NCI-H748 (cell line): Measurements from ENCODE around the gene XYLT1.

Experiments
- DNase-seq: peaks from one replicate; lab custom pipeline; 2025; ENCODE audit not compliant: unreplicated experiment; lab: John Stamatoyannopoulos, UW

The XYLT1 gene

DNA sequence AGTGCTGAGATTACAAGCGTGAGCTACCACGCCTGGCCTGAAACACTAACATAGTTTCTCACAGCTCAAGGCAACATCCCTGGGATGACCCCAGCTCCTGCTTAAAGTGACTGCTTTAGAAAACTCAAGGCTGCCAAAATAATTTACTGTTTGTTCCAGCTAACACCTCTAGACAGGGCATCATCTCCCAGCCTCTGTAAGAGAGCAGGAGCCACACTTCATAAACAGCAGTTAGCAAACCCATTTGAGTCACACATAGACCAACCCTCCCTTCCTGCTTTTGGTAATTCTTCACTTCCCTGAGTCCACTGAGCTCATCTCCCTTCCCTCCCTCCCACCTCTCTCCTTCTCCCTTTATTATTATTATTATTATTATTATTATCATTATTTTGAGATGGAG lies 201.3 kb downstream of the XYLT1 start:
- DNase-seq: no peak

DNA sequence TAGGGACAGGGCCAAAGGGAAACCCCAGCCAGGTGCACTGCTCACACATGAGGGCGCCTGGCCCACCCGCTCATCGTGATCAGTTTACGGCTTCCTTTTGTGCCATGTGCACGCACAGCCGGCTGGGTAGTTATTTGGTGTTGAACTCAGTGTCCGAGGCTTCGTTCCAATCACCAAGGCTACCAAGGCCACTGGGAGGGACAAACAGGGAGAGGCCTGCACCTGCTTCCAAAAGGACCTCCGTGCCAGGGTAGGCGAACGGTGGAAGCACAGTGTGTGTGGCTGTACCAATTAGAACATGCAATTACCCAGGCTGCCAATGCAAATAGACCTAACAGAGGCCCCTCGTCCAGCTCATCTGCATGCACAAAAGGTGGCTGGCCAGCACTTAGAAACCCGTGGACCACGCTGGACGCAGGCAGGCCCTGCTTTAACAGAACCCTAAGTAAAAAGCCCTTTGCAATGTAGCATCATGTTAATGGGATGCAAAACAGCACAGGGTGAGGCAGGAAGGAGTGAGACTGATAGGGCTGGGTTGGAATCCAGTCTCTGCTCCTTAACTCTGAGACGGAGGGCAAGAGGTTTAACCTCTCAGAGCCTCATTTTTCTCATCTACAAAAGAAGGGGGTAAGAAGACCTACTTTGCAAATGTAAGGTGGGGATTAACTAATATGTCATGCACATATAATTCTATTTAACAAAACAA lies 204.0 kb downstream of the XYLT1 start:
- DNase-seq: peak; percentile 90

DNA sequence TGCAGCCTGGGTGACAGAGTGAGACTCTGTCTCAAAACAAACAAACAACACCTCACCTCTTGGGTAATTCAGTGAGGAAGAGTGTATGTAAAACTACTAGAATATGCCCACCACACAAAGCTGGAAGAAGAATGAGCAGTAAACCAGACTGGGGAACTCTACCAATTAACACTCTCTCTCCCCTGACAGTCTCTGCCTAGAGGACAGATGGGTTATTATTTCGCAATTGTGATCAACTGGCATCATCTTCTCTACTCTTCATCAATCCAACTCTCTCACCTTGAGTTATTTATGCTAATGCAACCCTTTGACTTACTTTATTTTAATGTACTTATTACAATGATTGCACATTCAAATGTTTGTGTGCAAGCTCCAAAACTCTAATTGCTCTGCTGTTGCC lies 205.6 kb downstream of the XYLT1 start:
- DNase-seq: no peak

DNA sequence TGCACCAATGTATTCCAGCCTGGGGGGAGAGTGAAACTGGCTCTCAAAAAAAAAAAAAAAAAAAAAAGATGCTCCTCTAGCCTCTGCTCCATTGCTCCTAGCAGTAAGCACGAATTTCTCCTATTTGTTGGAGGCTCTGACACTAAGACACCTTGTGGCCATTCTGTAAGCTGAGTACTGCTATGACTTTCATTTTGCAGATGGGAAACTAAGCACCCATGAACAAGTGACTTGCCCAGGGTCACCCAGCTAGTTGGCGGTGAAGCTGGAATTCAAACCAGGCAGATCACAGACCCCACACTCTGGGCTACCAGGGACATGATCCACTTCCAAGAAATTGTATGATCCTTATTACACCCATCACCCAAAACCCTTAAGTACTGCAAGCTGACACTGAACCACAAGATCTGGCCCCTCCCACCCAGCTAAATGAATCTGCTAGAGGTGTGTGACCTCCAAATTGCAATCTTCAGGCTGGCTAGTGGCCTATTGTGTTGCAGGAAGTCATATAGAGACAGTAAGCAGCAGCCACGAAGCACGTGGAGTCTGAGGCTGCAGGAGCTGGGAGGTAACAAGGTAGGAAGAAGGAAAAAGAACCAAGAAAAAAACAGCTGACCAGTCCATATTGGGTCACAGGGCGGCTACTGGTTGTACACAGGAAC lies 209.4 kb downstream of the XYLT1 start:
- DNase-seq: no peak

DNA sequence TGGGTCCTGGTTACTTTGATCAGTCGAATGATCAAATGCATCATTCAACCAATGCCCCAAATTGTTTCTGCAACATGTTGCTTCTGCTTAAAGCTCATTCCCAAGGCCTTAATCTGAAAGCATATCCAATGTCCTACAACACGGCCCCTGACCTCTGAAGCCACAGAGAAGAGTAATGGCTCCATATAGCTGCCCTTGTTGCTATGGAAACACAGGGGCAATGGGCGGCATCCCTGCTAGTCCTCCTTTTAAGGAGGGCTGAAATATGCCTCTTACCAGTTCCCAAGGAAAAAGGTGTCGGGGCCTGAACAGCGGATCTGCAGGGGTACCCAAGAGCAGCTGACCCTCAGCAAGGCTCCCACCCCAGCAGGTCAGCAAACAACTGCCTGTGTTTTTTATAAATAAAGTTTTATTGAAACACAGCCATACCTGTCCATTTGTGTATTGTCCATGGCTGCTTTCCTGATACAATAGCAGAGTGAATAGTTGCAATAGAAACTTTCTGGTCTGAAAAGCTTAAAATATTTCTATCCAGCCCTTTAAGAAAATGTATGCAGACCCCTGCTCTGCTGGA lies 210.4 kb downstream of the XYLT1 start:
- DNase-seq: no peak

DNA sequence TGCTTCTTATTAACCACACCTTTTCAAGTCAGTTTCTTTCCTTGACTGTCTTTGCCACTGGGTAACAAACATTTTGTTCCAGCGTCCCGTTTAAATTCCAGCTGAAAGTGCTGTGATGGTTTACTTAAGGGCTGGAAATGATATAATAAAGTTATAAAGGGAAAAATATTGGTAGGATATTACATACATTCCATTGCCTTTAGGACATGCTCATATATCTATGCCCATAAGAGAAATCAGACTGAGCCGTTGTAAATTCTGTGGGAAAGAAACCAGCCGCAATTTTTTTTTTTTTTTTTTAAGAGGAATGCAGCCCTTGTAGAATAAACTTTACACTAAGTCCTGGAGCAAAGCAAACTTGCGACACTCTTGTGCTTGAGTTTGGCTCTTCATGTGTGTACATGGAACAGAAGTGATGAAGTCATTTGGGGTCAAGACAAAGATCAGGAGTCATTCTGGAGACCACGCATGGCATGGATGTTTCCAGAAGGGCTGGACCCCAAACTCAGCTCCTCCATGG lies 210.9 kb downstream of the XYLT1 start:
- DNase-seq: no peak

DNA sequence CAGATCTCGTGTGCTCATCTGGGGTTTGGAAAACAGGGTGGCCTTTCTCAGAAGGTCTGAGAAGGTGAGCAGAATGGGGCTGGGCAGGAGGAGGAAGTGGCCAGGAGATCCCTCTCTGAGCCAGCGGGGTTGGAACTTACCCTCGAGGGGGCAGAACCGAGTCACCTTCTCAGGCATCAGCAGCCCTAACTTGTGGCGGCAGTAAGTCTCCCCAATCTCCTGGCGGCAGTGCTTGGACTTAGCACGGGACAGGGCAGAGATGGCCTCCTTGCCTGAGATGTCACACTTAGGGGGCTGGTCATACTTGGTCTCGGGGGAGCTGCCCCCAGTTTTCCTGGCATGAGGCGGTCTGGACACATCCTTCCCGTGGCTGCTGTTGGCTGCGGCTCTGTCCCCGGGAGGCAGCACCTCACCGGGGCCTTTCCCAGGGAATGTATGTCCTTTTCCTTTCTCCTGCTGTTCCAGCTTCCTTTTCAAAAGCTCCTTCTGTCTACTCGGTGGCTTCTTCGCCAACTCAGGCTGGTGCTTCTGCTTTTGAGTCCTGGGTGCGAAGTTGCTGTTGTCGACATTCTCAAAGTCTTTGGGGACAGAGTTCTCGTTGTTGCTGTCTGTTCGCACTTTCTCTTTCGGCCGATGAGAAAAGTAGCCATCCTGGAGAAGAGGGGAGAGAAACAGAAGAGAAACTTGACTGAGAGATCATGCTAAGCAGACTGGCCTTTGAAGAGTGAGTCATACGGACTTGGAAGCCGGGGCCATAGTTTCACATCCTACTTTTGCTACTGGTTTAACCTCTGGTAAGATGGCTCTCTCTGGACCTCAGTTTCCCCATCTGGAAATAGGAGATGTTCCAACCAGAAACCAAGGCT lies 211.7 kb downstream of the XYLT1 start:
- no peak for DNase-seq

DNA sequence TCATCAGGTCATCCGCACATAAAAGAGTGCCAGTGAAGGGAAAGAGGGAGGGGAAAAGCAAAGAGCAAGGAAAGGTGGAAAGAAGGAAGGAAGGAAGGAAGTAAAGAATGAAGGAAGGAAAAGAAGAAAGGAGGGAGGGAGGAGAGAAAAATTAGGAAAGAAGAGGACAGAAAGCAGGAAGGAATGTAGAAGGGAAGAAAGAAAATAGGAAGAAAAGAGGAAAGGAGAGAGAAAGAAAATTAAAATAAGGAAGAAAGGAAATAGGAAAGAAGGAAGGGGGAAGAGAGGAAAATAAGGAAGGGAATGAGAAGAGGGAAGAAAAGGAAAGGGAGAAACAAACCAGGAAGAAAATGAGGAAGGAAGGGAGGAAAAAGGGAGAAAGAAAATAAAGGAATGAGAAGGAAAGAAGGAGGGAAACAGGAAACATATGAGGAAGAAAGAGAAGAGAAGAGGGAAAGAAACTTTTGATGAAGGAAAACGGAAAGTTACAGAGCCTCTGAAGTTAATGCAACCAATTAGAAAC lies 212.6 kb downstream of the XYLT1 start:
- DNase-seq: no peak

DNA sequence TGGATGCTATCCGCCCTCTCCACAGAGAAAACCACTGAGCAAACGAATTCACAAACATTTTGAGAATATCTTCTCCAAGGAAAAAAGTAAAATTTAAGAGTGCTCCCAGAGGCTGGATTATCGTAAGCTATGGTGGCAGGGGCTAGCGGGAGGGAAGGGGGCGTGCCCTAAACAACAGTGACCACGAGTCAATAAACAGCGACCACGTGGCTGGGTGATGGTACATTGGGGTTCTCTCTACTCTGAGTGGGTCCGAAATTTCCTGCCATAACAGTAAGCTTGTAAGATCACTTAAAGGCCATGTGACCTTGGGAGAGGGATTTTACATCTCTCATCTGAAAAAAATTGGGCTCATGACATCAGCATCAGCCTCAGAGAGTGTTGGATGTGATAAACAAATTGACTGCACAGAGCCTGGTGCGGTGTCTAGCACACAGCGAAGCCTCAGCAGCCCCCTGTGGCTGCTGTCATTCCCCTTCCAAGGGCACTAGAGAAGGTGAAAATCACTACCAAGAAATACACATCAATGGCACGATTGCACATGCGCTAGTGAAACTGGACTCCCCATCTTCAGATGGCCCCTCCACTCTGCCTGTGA lies 213.2 kb downstream of the XYLT1 start:
- no peak for DNase-seq

DNA sequence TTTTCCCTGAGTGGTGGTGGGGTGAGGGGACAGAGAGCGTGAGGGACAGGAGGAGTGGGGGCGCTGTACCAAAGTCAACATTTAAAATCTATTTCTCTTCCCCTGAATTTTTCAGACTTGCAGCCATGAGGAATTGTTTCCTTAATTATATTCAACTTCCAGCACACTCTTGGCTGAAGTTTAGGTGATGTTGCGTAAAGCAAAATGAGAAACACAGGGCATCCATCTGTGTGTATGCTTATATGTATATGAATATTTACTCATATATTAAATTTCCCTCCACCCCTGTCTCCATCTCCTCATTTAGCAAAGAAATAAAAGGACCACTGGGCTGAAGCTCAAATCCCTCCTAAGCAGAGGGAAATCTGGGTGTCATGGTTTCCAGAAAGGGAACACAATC lies 218.1 kb downstream of the XYLT1 start:
- DNase-seq: no peak

DNA sequence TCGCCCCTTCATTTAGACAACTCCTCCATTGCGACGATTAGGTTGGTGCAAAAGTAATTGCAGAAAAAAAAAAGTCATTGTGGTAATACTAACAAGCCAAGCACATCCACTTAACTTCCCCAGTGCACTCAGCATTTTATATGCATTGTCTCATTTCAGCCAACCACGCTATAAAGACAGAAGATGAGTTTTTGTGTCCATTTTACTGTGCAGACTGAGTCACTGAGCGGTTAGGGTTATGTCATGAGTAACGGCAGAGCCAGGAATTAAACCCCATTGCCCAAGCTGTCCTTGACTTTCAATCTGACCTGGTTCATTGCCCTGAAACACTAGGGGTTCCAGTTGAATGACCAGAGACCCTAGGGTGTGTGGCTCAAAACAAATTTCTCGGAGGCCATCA lies 218.7 kb downstream of the XYLT1 start:
- DNase-seq: no peak

DNA sequence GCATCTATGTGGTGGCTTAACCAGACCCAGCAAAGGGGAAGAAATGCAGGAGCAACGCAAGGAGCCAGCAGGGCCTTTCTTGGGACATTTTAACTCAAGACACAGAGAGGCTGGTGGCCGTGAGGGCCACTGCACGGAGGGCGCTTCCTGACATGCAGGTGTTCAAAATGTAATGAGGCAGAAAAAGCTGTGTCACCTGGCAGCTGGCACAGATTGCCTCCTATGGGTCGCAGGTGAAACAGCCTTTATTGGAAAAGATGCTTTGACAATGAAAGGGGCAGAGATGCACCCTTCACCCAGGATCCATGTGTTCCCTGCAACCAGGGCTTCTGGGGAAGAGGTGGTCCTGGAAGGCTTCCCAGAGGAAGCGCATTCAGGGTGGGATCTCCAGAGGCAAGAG lies 219.3 kb downstream of the XYLT1 start:
- peak; percentile 24 for DNase-seq

DNA sequence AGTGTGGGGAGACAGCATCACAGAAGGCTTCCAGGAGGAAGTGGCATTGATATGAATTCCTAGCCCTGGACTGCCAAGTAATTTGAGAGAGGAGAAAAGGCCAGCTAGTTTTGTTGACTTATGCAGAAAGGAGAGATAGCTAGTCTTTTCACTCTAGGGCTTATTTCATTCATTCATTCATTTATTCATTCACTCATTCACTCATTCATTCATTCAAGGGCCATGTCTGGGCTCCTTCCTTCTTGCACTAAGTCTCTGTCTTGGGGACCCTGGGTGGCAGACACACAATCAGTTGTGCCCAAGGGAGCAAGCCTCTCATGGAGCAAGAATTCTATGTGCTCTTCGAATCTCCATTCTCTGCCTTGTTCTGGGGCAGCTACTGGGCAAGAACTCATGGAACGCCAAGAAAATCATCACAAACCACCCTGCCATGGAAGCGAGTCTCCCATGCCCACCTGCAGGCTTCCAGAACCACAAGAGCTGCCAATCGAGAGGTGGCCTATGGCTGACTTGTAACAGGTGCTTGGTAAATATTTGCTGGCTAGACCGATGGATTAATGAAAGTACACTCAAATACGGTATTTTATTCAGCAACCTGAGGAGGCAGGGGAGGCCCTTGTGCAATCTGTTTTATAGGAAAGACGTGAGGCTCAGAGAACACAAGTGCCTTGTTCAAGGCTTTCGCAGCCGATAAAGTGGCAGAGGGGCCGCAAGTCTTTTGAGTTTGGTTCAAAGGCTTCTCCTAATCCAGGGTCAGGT lies 223.6 kb downstream of the XYLT1 start:
- DNase-seq: no peak

DNA sequence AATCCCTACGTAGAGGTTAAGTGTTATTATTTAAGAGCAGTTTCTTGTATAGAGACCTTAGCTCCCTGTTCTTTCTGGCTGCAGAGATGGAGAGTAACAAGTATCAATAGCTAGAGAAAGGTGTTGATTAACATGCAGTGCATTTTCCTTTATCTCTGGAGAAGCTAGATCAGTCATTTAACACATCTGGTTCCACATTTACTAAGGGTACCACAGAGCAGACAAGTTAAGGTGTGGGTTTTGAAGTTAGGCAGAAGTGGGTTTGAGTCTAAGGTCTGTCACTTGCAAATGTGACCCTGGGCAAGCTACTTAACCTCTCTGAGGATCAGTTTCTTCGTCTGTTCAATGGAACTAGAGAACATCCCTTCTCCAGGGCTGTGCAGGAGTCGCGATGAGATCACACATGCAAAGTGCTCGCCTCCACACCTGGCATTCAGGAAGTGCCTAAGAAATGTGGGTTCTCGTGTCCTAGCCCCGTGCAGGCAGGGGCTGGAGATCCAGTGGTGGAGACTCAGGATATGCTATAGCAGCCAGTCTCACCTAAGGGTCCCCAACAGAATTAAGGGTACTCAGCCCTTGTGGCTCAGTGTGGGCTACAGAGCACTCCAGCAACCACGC lies 224.4 kb downstream of the XYLT1 start:
- no peak for DNase-seq

DNA sequence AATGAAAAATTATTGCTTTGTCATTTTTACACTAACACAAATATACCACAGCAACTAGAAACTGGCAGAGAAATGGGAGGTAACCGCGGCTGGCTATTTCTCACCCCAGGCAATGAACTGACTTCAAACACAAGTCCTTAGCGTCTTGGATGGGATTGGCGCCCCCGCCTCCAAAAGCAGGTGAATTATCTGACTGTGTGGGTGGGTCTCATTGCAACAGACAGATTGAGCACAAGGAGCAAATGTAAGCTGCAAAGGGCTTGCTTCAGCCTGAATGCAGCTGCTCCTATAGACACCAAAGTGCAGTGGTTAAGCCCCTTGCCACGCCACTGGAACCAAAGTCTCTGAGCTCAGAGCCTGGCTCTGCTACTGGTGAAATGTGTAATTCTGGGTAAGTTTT lies 225.0 kb downstream of the XYLT1 start:
- DNase-seq: no peak

DNA sequence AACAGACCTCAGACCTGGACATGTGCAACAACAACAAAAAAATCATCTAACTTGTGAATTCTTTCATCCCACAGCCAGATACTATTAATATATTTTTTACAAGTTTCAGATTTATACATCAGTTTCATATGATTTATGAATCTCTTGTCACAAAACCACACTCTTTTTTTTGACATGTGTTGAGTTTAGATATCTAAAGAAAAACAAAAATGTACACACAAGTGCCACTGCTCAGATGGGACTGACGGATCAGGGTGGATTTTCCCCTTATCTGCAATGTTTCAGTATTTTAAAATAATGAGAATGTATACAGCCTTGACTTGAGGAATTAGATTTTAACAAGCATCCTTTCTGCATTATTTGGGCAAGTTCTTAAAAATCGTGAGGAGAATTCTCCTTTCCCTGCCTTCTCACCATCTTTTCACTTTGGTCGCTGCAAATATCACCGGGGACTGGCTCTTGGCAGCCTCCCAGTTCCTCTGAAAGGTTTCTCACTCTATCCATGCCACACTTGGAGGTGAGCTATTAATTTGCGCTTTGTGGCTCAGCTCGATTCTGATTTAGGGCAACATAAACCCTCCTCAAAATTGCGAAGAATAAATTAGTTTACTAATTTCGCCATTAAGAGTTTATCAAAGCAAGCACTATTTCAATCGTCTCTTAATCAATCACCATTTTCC lies 225.7 kb downstream of the XYLT1 start:
- no peak for DNase-seq

DNA sequence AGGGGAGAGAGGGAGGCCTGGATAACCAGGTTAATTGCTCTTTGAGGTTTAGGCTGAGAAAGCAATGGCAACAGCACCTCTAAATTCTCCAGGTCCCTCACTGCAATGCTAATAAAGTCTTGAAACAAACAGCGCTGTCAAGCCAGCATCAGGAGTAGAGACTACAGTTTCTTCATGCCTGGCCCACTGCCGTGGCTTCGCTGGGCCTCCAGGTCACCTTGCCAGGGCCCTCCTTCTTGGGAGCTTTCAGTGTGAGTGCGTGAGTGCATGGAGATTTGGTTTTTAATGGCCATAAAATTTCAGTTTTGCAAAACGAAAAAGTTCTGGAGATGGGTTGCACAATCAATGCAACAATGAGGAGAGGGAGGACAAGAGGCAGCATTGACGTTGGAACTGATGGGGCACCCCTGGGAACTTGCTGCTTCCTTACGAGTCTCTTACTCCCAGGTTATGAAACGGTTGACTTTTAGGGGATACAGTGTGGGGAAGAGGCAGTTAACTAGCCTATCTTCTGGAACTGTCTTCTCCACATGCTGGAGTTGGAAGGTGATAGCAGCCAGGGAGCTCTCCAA lies 229.4 kb downstream of the XYLT1 start:
- no peak for DNase-seq

DNA sequence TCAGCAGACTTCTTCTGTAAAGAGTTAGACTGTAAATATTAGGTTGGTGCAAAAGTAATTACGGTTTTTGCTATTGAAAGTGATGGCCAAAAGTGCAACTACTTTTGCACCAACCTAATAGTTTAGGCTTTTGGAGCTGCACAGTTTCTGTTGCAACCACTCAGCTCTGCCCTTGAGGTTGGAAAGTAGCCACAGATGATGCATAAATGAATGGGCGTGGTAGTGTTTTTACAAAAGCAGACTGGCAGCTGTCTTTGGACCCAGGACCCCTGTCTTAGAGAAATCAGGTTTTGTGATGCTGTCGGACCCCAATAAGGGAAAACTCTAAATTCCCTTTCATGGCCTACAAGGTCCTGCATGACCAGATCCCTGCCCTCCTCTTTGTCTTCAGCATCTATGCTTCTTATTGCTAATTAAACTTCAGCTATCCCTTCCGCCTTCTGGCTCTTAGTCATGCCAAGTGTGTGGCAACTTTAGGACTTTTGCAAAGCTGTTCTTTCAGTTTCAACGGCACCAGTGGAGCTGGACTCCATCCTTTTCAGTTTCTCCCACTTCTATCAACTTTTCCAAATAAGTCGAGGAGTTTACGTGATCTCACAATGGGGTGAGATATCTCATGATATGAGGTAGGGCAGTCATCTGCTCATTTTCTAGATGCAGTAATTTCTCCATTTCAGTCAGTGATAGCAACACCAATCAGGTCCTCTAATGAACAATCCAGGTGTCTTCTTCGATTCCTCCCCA lies 232.3 kb downstream of the XYLT1 start:
- DNase-seq: no peak
